HG03135 (cell line): Measurements from ENCODE around the gene NUP35.

Source experiments
- ATAC-seq: cut with Tn5 transposase; IDR thresholded peaks from one replicate; pipeline ENCODE4 v1.9.1; 2021; ENCODE audit warnings: mild to moderate bottlenecking, moderate library complexity; ENCODE audit not compliant: unreplicated experiment

NUP35 gene, protein sequence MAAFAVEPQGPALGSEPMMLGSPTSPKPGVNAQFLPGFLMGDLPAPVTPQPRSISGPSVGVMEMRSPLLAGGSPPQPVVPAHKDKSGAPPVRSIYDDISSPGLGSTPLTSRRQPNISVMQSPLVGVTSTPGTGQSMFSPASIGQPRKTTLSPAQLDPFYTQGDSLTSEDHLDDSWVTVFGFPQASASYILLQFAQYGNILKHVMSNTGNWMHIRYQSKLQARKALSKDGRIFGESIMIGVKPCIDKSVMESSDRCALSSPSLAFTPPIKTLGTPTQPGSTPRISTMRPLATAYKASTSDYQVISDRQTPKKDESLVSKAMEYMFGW

DNA sequence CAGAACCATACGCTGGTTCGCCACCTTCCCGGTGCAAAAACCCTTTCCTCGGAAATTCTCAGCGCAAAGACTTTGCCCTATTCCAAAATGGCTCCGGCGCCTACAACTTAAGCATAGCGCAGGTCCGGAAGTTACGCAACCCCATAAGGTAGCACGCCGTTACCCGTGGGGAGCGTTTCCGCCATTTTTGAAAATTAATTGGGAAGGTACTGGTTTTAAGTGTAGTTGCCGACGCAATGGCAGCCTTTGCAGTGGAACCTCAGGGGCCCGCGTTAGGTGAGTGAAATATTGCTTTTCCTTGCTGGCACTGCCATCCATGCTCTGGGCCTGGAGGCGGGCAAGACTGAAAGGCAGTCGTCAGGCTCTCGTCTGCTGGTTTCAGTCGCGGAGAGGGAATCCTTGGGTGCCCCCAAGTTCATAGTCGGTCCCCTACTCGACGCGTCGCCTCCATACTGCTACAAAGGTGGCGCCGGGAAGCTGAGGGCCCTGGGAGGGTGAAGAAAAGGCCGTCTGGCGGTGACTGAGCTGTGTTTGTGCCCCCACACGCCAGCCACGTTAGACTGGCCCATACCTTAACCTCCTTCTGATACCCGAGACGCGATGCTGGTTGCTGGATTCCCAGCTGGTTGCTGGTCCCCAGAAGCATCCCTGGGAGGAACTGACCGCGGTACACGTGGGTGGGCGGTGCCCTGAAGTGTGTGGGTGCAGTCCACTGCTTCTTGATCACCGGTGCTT is at the start of gene NUP35:
Gene NUP35 (plus strand): TSS at position 222 of the 735 bp plus-strand sequence. CDS start 15 bp downstream, at position 237.
- peak; percentile 88 for ATAC-seq

DNA sequence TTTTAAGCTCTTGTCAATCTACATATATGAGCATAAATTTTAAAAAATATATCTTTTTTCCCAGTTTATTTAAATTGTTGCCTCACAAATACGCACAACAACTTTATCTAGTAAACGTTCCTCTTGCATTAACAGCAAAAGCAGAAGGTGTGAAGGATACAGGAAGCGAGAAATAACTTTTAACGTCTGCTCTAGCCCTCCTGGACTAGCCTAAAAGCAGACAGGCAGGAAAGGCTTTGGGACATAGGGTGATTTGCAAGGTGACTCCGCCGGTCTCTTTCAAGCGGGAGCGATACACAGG is 46.1 kb upstream of the NUP35 start:
- no peak for ATAC-seq

DNA sequence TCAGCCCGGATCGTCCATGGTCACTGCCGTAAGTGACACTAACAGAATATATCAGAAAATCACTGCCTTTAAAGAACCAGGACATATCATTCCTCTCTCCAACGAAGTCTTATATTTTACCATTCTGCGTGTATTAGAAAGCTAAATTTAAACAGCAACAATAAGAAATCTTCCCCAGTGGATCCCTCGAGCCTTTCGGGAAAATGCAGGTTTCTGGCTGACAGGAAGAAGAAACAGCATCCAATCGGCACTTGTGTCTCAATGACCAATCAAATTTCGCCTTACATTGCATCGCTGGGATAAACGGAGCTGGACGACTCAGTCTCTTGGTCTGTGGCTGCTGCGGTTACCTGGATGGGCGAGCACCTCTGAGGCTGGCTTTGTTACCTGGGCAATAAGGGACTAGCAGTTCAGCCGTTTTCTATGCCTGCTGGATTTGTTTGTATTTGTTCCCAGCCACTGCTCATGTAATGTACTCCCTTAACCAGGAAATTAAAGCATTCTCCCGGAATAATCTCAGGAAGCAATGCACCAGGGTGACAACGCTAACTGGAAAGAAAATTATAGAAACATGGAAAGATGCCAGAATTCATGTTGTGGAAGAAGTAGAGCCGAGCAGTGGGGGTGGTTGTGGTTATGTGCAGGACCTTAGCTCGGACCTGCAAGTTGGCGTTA is 45.6 kb upstream of the NUP35 start, which contains the start of gene DUSP19:
Gene DUSP19 (plus strand): TSS at position 284 of the 675 bp plus-strand sequence. CDS start 187 bp downstream, at position 471.
- ATAC-seq: peak; percentile 88

DNA sequence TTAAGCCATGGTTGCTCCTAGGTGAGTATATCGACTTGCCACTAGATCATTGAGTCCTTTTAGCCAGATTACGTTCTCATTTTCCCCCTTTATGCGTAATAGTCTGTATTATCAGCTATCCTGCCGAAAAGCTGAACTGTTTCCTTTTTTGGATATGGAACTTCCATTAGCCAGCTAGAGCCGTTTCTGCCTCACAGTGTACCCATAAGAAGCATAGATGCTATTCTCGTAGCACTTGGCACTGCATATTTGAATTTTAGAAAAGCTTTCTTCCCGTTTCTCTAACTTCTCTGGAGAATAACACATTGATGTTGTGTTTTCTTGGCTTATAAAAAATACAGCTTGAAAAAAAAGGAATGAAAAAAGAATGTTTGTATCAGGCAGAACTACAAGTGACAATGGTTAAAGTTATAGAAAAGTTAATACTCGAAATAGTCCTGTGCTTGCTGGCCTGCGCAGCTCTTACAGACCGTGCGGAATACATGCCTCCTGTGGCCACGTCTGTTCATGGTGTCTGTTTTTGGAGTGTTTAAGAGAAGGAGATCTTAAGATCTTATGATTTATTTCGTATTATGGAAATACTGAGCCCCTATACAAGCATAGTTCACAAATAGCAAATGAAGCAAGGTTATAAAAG is 45.0 kb upstream of the NUP35 start:
- peak; percentile 38 for ATAC-seq

DNA sequence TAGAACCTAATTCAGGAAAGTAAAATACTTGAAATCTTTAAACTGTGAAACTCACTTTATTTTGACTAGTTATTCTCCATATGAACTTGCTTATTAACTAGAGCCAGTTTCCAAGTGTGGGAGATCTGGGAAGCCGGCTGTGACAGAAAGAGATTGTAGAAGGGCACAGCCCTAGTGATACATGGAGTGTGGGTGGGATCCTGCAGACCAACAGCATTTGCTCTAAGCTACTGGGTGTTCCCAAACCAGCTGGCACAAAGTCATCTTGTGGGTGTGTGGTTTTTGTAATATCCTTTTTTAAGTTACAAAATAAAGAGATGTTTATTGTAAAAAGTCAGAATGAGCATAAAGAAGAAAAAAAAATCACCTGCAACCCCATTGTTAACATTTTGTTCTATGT is 42.3 kb upstream of the NUP35 start:
- ATAC-seq: no peak

DNA sequence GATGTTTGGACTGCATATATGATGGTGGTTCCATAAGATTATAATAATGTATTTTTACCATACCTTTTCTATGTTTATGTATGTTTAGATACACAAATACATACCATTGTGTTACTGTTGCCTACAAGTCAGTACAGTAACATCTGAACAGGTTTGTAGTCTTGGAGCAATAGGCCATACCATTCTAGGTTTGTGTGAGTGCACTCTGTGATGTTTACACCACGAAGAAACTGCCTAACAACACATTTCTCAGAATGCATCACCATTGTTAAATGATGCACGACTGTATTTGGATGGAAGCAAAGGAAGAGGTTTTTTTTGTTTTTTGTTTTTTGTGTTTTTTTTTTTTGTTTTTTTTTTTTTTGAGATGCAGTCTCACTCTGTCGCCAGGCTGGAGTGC is 36.2 kb upstream of the NUP35 start:
- no peak for ATAC-seq

DNA sequence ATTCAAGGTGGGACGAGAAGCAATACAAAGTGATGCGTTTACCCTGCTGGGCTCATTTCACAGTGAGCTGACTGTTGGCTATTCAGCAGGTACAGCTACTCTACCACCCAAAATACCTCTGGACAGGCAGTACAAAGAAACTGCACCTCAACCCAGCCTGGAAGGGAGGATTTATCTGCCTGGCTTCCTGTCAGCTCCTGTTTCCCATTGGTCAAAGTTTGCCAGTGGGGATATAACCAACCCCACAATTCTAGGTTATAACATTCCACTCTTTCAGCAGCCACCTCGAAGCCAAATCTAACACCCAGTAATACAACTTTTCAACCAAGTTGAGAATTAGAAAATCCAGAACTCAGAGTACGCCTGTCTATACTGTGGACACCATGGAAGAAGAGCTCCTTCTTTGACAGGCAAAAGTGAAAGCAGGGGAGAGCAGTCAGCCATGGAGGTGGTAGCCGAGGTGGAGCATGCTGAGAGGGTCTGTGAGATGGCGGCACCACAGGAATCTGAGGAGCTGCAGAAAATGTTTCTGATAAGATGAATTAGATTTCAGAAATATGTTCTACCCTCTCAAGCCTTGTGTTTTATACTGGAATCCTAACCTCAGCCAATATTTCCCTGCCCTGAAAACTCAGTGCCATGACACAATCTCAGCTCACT is 34.9 kb upstream of the NUP35 start:
- peak; percentile 52 for ATAC-seq

DNA sequence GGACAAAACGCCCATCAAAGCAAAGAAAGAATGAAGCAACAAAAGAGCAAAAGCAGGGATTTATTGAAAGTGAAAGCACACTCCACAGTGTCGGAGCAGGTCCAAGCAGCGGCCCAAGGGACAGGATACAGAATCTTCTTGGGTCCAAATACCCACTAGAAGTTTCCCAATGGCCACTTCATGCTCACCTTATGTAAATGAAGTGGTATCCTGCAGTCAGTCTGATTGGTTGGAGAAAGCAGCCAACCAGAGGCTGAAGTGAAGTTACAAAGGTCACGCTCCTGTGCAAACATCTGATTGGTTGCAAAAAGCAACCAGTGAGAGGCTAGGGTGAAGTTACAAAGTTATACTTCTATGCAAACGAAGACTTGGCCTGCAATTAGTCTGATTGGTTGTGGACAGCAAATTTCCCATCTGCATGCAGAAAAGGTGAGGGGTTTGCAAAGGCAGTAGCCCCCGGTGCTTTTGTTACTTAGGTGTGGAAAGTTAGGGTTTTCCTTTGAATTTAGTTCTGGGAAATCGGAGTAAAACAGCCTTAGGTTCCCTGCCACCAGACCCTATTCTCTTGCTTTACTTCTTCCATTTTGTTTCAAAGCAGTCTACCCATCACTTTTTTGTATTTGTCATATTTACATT is 32.8 kb upstream of the NUP35 start:
- no peak for ATAC-seq

DNA sequence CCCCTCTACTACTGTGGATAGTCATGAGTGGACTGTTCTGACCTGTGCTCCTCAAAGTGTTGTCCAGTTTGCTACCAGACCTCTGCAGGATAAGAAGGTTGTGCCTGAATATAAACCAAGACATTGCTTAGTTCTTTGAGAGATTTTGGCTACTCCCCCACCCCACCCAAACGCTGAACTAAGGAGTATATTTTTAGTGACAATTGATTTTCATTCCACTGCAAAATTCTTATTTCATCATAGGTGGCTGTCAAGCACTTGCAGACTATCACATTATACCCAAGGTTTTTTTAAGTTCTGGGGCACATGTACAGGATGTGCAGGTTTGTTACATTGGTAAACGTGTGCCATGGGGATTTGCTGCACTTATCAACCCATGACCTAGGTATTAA is 32.3 kb upstream of the NUP35 start:
- ATAC-seq: no peak

DNA sequence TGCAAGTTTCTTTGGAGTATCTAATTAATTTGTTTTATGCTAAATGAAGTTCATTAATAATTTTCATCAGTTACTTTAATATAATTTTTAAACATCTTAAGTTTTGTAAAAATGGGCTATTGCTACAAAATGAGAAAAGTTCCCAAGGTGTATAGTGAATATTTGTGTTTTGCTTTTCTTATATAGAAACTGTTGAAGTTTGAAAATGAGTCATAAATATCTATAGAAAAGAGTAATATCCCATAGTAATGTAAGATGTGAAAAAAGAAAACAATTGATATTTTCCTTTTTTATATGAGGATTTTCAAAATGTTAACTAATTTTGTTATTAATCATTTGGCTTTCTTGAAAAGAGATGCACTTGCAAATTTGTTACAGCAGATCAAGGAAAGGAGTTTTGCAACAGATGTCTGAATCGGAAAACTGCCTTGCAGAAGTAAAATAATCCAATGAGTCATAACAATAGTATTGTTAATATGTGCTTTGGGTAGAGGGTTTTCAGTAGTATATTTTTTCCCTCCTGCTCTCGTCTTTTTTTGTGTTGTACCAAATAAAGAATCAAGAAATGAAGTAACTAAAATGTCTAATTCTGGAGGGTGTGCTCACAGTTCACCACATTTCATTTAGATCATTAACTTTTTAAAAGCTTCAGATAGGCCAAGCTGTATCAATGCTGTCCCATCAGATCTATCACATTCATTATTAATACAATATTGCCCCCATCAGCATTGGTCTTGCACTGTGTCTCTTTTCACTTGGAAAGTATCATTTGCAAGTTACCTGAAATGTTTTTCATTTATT is 30.2 kb upstream of the NUP35 start:
- peak; percentile 76 for ATAC-seq

DNA sequence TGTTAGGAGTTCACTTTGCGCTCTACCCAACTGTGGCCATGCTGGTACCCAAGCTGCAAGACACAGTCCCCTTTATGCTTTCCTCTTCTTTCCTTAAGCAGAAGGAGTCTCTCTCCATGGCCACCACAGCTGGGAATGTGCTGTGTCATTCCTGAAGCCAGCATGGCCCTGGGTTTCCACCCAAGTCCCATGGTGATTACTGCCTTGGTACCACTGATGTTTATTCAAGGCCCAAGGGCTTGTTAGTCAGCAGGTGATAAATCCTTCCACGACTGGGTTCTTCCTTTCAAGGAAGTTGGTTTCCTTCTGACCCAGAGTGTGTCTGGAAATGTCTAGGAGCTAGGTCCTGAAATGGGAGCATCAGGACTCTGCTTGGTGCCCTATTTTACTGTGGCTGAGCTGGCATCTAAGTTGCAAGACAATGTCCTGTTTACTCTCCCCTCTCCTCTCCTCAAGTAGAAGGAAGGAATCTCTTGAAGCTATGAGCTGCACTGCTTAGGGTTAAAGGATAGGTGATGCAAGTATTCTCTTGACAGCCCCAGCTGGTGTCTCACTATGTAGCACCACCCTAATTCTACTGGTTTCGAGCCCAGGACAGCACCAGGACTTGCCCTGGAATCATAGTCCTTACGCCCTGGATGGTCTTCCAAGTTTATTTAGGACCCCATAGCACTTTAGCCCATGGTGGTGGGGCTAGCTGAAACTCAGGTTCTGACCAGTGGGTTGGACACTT is 18.7 kb upstream of the NUP35 start:
- ATAC-seq: no peak

DNA sequence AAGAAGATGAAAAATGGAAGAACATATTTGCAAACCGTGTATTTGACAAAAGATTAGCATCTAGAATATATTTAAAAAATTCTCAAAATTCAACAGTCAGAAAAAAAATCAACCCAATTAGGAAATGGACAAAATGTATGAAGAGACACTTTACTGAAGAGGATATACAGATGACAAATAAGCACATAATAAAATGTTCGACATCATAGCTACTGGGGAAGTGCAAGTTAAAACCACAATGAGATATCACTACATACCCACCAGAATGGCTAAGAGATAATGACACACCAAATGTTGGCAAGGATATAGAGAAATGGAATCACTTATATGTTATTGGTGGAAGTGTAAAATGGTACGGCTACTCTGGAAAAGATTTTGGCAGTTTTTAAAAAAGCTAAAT is 11.7 kb upstream of the NUP35 start:
- no peak for ATAC-seq

DNA sequence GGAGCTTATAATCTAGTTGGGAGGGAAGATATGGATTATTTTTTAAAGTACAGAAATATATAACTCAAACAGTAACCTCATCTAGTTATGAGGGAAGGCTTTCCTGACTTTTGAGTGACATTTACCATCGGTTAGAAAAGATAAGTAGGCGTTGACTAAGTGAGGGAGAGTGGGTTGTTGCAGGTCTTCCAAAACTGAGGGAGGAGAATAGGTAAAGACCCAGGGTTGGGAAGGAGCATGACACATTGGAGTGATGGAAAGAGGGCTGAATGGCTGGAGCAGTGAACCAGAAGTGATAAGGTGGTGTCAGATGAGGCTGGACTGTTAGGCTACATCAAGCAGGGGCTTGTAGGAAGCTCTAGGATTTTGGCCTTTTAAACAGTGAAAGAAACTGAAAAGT is 10.6 kb upstream of the NUP35 start:
- ATAC-seq: no peak

DNA sequence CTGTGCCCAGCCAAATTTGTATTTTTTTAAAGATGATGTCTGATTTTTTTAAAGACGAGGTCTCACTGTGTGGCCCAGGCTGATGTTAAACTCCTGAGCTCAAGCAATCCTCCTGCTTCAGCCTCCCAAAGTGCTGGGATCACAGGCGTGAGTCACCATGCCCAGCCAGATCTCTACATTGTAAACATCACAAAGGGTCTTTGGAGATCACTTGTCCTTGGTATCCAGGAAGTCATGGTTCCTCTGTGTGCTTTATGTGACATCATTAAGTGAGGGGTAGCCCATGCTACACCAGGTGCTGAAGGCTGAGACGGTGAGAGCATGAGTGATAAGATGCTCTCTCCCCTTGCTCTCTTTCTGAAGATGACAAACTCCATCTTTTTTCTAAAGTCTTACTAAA is 7.0 kb upstream of the NUP35 start:
- no peak for ATAC-seq

DNA sequence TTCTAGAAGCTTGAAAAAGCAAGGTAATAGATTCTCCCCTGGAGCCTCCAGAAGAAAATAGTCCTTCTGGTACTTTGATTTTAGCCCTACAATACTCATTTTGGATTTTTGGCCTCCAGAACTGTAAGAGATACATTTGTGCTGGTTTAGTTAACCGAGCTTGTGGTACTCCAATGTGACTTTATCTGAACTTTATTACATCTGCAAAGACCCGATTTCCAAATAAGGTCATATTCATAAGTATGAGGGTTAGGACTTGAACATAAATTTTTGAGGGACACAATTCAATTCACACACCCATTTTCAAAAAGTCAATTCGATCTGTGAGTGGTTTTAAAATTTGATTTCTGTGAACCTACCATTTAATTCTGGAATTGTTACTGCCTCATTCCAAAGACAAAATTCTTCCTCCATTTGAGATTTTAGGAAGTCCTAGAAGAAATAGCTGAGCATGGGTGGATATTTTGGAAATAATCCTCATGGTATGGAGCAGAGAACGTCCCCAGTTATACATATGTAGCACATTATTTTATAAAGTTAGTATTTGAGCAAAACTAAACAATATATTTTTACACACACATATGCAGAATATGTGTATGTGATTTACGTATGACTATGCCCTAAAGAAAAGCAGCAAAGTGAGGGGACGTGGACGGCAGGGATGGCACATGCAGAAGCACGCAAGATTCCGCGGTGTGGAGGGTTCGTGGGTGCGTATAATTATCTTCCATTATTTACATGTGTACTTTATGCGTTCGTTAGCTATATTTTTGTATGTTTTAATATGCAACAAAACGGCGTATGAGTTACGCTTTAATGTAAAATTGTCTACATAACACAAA is 905 bp upstream of the NUP35 start:
- ATAC-seq: no peak

DNA sequence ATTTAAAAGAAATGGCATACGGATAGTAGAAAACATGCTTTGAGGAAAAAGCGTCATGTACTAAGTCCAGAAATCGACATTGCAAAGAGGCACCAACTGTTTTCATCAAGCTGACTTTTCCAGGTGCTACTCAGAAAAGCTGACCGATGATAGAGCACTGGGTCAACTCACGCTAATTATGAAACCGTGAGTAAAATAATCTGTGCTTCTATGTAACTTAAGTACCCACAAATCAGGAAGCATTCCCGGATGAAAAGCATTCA is 353 bp upstream of the NUP35 start:
- ATAC-seq: peak; percentile 31

DNA sequence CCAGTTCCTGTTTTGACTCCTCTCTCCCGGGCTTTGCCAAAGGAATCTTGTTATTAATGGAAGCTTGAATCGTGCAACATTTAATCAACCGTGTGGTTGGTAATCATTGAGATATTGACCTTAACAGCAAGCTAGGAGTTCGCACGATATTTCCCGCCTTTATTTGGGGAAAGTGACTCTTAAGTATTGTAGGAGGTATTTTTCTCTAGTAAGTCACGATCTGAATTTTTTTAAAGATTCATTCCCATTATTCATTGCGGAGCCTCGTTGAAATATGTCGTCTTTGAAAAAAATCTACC is 663 bp downstream of the NUP35 start:
- ATAC-seq: no peak

DNA sequence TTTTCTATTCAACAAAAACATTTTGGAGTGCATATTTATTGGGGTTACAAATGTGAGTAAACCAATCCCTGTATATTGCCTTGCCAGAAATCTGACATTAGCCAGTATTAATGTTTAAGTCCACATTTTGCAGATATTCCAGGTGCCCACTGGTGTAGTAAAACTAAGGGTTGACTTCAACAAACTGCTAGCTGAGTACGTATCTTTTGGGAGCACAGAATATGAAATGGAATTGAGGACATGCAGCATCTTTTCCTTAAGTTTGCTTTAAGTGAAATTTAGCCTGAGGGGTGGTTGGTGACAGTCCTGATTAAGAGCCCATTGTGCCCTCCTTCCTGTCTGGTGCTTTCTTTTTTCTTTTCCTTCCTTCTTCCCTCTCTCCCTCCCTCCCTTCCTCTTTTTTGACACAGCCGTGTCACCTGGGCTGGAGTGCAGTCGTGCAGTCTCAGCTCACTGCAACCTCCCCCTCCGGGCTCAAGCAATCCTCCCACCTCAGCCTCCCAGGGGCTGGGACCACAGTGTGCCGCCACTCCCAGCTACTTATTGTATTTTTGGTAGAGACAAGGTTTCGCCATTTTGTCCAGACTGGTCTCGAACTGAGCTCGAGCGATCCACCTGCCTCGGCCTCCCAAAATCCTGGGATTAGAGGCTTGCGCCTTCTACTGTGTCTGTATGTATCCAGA is 1.6 kb downstream of the NUP35 start:
- ATAC-seq: no peak
